Measurements from ENCODE around the gene THYN1.

The THYN1 gene

DNA sequence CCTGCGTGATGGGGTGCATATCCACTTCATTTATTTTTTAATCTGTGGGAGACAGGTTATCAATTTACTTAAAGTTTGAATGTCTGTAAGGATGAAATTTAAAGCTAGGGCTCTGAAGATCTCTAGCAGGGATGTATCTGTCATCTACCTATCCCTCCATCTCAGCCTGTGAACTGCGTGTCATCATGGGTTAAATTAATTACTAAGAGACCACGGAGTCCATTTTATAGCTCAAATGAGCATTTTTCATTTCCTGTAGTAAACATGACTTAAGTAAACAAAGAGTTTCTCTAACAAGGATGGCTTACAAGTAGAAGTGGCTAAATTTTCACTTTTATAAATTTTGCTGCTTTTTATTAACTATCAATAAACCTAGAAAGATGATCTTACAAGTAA is 20.2 kb upstream of the THYN1 start:
- Histone ChIP-seq H3K4me1 (ENCODE audit: insufficient read depth, low read length) (peaks cover 43% of the 10 kb centered on the region), H3K9ac (ENCODE audit: low read depth, low read length) (0 out of 2 replicates have a peak overlapping the region, but pooled peaks have one; percentile 25), H3K27ac (ENCODE audit: low read depth, low read length) (peak overlapping the region; percentile 56; the same call in 1 of the 2 replicates), H3K4me3 (ENCODE audit: low read length) (peak overlapping the region; percentile 76), H3K36me3 (ENCODE audit: insufficient read depth, low read length) (no peaks in the 10 kb centered on the region), H3K9me3 (ENCODE audit: insufficient read depth, low read depth, low read length) (no peaks in the 10 kb centered on the region), H3K27me3 (ENCODE audit: insufficient read depth, low read length) (peaks cover 69% of the 10 kb centered on the region)
- WGBS, result 20% methylated on average over 2 of the region's 3 CpGs

DNA sequence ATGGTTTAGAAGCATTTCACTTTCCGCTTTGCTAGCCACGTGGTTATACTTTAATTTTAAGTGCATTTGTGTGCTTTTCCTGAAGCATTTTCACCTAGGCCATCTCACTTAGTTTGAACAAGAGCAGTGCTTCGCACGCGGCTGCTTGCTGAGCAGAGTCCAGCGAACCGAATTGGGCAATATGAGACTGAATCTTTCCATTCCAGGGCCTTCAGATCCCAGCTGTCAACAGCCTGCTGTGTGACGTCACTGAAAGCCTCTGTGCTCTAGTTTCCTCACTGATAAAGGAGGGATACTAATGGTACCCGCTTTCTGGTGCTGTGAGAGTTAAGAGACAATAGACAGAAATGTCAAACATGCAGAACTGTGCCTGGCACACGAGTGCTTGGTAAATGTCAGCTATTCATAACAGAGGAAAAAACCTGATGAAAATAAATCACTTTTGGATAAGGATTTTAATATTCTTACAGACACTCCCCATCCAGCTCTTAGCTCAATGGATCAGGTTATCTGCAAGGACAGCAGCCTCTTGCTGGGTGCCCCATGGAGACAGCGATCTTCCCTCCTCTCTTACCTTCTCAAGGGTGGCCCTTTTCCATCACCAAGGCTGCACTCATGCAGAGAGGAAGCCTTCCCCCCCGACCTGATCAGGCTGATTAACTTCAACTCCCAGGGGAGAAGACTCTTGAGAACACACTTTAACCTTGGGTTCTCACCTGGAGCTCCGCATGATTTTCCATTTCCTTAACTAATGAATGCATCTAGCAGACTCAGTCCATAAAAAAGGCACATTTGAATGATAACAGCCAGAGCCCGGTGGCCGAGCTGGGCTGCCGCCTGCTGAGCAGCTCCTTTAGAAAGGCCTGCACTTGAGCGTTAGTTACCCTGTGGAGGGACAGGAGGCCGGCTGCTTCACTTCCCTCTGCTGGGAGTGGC is 19.5 kb upstream of the THYN1 start:
- Histone ChIP-seq H3K27ac (ENCODE audit: low read depth, low read length) (peak overlapping the region; percentile 92), H3K4me3 (ENCODE audit: low read length) (peak overlapping the region; percentile 76), H3K9me3 (ENCODE audit: insufficient read depth, low read depth, low read length) (no peaks in the 10 kb centered on the region), H3K27me3 (ENCODE audit: insufficient read depth, low read length) (peaks cover 62% of the 10 kb centered on the region), H3K36me3 (ENCODE audit: insufficient read depth, low read length) (no peaks in the 10 kb centered on the region), H3K4me1 (ENCODE audit: insufficient read depth, low read length) (peaks cover 49% of the 10 kb centered on the region), H3K9ac (ENCODE audit: low read depth, low read length) (no peak overlapping the region)
- 27% methylated on average over 18 of the region's 18 CpGs for WGBS

DNA sequence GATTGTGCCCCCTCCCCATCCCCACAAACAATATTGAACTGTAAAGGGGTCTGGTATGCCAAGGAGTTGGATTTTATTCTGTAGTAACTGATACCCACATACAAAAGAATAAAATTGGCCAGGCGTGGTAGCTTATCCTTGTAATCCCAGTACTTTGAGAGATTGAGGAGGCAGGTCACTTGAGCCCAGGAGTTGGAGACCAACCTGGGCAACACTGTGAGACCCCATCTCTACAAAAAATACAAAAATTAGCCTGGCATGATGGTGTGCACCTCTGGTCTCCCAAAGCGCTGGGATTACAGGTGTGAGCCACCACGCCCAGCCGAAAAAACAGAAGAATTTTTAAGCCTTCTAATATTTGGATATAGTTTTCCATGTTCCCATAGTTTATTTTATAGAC is 18.8 kb upstream of the THYN1 start:
- peaks cover 55% of the 10 kb centered on the region for H3K27me3 ChIP-seq (ENCODE audit: insufficient read depth, low read length)
- no peaks in the 10 kb centered on the region for H3K9me3 ChIP-seq (ENCODE audit: insufficient read depth, low read depth, low read length)
- H3K27ac ChIP-seq (ENCODE audit: low read depth, low read length), result peak overlapping the region; percentile 92; the same call in 1 of the 2 replicates
- no peak overlapping the region for H3K9ac ChIP-seq (ENCODE audit: low read depth, low read length)
- 84% methylated on average over 4 of the region's 4 CpGs for WGBS
- peaks cover 56% of the 10 kb centered on the region for H3K4me1 ChIP-seq (ENCODE audit: insufficient read depth, low read length)
- H3K4me3 ChIP-seq (ENCODE audit: low read length), result no peak overlapping the region; the same call in 1 of the 2 replicates
- no peaks in the 10 kb centered on the region for H3K36me3 ChIP-seq (ENCODE audit: insufficient read depth, low read length)

DNA sequence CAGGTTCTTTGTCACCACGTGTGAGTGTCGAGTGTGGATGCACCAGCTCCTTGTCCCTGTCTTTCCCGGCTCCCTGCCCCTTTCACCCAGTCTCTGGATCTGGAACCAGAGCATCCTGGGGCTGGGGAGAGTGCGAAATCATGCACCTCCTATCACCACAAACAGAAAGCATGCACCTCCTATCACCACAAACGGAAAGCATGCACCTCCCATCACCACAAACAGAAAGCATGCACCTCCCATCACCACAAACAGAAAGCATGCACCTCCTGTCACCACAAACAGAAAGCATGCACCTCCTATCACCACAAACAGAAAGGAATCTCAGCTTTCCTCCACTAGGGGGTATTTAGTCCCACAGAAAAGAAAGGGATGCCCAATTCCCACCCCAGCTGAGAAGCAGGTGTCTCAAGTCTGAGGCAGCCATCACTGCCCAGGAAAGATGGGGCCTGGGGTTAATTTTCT is 17.1 kb upstream of the THYN1 start:
- no peak overlapping the region for H3K9ac ChIP-seq (ENCODE audit: low read depth, low read length)
- no peak overlapping the region for H3K4me3 ChIP-seq (ENCODE audit: low read length)
- H3K9me3 ChIP-seq (ENCODE audit: insufficient read depth, low read depth, low read length), result no peaks in the 10 kb centered on the region
- peaks cover 3% of the 10 kb centered on the region; the same call in 1 of the 2 replicates for H3K36me3 ChIP-seq (ENCODE audit: insufficient read depth, low read length)
- 58% methylated on average over 5 of the region's 5 CpGs for WGBS
- peaks cover 38% of the 10 kb centered on the region for H3K27me3 ChIP-seq (ENCODE audit: insufficient read depth, low read length)
- H3K4me1 ChIP-seq (ENCODE audit: insufficient read depth, low read length), result peaks cover 59% of the 10 kb centered on the region
- no peak overlapping the region for H3K27ac ChIP-seq (ENCODE audit: low read depth, low read length)

DNA sequence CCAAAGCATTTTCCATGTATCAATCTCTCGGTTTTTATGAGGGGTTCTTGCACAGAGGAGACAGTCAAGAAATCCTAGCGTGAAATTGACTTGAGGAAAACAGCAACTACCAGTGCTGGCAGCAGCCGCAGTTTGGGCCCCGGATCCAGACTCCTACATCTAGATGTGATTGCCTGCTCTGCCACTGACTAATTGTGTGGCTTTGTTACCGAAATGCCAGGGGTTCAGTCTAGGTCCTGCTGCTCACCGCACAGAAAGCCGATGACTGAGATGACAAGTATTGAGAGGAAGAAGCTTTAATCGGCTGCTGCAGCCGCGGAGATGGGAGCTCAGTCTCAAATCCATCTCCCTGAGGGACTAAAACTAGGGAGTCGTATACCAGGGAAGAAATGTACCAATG is 14.8 kb upstream of the THYN1 start:
- H3K4me3 ChIP-seq (ENCODE audit: low read length), result no peak overlapping the region
- H3K36me3 ChIP-seq (ENCODE audit: insufficient read depth, low read length), result peaks cover 20% of the 10 kb centered on the region
- peaks cover 42% of the 10 kb centered on the region for H3K4me1 ChIP-seq (ENCODE audit: insufficient read depth, low read length)
- H3K9ac ChIP-seq (ENCODE audit: low read depth, low read length), result peak overlapping the region; percentile 21; the same call in 1 of the 2 replicates
- no peaks in the 10 kb centered on the region for H3K9me3 ChIP-seq (ENCODE audit: insufficient read depth, low read depth, low read length)
- peaks cover 15% of the 10 kb centered on the region; the same call in 1 of the 2 replicates for H3K27me3 ChIP-seq (ENCODE audit: insufficient read depth, low read length)
- WGBS, result 92% methylated on average over 11 of the region's 11 CpGs
- no peak overlapping the region for H3K27ac ChIP-seq (ENCODE audit: low read depth, low read length)

DNA sequence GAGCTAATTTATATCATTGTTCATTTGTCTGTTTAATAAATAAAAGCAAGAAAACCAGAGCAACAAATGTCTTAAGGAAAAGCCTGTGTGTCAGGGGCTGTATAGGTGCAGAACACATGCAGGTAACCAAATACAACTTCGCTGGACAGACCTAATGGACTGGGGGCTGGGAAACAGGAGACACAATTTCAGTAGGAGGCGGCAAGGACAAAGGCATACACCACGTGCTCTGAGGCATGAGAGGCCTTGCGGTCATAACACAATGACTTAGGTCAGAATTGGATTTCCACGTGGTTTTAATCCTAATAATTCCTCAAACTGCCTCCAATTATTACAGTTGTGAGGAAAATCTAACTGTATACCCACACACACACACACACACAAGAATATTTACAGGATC is 14.3 kb upstream of the THYN1 start:
- H3K4me3 ChIP-seq (ENCODE audit: low read length), result no peak overlapping the region
- WGBS, result 72% methylated on average over 5 of the region's 5 CpGs
- no peak overlapping the region for H3K27ac ChIP-seq (ENCODE audit: low read depth, low read length)
- no peaks in the 10 kb centered on the region for H3K9me3 ChIP-seq (ENCODE audit: insufficient read depth, low read depth, low read length)
- peaks cover 10% of the 10 kb centered on the region; the same call in 1 of the 2 replicates for H3K27me3 ChIP-seq (ENCODE audit: insufficient read depth, low read length)
- H3K9ac ChIP-seq (ENCODE audit: low read depth, low read length), result peak overlapping the region; percentile 21; the same call in 1 of the 2 replicates
- H3K4me1 ChIP-seq (ENCODE audit: insufficient read depth, low read length), result peaks cover 38% of the 10 kb centered on the region
- peaks cover 25% of the 10 kb centered on the region for H3K36me3 ChIP-seq (ENCODE audit: insufficient read depth, low read length)

DNA sequence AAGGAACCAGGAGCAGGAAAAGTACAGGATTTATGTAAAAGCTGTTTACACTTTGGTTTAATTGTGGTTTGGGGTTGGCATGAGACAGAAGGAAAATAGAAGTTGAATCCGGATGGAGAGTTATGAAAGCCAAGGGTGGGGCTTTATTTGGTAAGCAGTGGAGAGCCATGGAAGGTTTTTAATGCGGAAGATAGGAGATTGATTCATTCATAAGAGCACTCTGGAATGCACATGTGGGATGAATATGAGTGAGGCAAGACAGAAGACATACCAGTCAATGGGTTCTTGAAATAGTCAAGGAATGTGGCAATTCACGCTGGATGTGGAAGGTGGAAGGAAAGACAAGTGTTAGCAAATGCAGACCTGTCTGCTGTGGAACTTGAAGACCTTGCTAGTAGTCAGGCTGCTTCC is 13.7 kb upstream of the THYN1 start:
- Histone ChIP-seq H3K36me3 (ENCODE audit: insufficient read depth, low read length) (peaks cover 29% of the 10 kb centered on the region), H3K27me3 (ENCODE audit: insufficient read depth, low read length) (peaks cover 4% of the 10 kb centered on the region; the same call in 1 of the 2 replicates), H3K27ac (ENCODE audit: low read depth, low read length) (no peak overlapping the region), H3K4me1 (ENCODE audit: insufficient read depth, low read length) (peaks cover 31% of the 10 kb centered on the region), H3K9me3 (ENCODE audit: insufficient read depth, low read depth, low read length) (no peaks in the 10 kb centered on the region), H3K4me3 (ENCODE audit: low read length) (no peak overlapping the region), H3K9ac (ENCODE audit: low read depth, low read length) (no peak overlapping the region)
- WGBS, result 65% methylated on average over 3 of the region's 3 CpGs

DNA sequence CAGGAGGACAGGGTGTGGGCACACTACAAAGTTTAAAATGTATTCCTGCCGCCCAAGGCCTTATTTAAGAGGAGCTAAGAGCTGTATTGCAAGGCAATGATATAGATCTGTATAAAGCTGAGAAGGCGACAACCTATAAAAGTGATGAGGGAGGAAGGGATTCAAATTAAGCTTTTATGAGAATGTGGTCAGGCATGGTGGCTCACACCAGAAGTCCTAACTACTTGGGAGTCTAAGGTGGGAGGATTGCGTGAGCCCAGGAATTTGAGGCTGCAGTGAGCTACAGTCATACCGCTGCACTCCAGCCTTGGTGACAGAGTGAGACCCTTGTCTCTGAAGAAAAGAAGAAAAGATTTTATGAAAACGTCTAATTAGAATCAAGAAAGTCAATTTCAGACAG is 13.3 kb upstream of the THYN1 start:
- H3K4me1 ChIP-seq (ENCODE audit: insufficient read depth, low read length), result peaks cover 27% of the 10 kb centered on the region
- 92% methylated on average over 5 of the region's 5 CpGs for WGBS
- peaks cover 33% of the 10 kb centered on the region for H3K36me3 ChIP-seq (ENCODE audit: insufficient read depth, low read length)

DNA sequence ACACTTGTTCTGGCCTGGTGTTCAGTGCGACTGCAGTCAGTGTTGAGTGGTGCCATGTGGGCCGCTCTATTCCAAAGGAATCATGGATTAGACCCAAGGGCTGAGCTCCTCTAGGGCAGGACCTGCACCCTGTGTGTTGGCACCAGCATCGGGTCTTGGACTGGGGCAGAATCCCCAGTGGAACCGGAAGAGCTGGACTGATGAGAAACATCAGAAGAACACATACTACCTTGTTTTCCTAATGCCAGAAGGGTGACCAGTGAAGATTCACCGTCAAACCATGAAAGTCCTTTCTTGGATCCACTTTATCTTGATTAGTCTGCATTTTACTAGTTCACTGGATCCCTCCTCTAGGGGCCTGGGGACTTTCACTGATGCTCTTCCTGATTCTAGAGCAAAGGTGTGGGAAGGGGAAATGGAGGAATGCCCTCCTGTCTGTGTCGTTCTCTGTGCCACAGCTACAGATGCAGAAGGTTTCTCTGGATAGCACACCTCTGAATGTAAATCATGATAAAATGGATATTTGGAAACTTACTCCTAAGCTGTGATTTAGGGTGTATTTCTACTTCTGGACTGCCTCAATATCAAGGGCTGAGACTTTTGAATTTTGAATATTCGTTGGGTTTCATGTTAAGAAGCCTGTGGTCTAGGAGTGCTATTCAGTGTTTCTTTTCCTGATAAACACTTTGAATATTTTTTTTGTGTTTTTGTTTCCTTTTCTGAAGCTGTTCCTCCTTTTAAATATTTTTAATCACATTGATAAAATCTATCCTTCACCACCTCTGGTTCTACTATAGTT is 12.0 kb upstream of the THYN1 start:
- no peaks in the 10 kb centered on the region for H3K9me3 ChIP-seq (ENCODE audit: insufficient read depth, low read depth, low read length)
- H3K9ac ChIP-seq (ENCODE audit: low read depth, low read length), result no peak overlapping the region; the same call in 1 of the 2 replicates
- H3K4me1 ChIP-seq (ENCODE audit: insufficient read depth, low read length), result peaks cover 20% of the 10 kb centered on the region
- H3K27ac ChIP-seq (ENCODE audit: low read depth, low read length), result no peak overlapping the region
- peaks cover 46% of the 10 kb centered on the region for H3K36me3 ChIP-seq (ENCODE audit: insufficient read depth, low read length)
- H3K4me3 ChIP-seq (ENCODE audit: low read length), result no peak overlapping the region
- no peaks in the 10 kb centered on the region for H3K27me3 ChIP-seq (ENCODE audit: insufficient read depth, low read length)
- 96% methylated on average over 7 of the region's 7 CpGs for WGBS

More for the DNA sequence above, 13.3 kb upstream of the THYN1 start:
- no peak overlapping the region for H3K9ac ChIP-seq (ENCODE audit: low read depth, low read length)
- no peaks in the 10 kb centered on the region for H3K9me3 ChIP-seq (ENCODE audit: insufficient read depth, low read depth, low read length)
- H3K27me3 ChIP-seq (ENCODE audit: insufficient read depth, low read length), result peaks cover 3% of the 10 kb centered on the region; the same call in 1 of the 2 replicates
- H3K4me3 ChIP-seq (ENCODE audit: low read length), result no peak overlapping the region
- no peak overlapping the region for H3K27ac ChIP-seq (ENCODE audit: low read depth, low read length)

DNA sequence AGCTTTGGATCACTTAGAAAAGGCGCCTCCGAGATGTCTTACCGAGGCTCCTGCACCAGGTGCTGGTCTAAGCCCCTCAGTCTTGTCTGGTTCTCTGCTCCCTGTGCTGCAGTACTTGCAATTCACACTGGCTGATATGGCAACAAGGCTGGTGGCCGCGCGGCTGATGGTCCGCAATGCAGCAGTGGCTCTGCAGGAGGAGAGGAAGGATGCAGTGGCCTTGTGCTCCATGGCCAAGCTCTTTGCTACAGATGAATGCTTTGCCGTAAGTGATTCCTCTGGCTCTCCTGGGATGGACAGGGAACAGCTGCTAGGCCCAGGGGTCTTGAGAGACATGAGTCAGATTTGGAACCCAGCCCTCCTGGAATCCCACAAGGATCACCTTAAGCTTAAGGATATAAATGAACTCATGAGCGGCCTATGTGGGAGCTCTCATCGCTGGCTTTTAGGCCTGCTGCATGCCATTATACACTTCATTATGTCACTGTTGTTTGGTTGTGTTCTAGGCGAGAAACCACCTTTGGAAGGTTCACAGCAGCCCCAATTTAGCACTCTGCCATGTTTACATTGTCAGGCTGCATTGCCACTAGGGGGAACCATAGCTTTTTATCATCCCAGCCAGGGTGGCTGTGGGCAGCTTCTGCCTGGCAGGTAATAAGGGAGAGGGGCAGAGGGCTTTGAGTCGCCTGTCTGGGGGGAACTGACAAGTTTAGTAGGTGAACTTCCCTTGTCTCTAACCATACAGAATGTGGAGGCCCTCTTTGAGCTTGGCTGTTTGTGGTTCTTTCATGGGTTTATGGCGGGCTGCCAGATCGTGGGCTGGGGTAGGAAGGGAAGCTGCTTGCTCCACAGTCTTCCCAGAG is 8.7 kb upstream of the THYN1 start:
- peaks cover 3% of the 10 kb centered on the region; the same call in 1 of the 2 replicates for H3K4me1 ChIP-seq (ENCODE audit: insufficient read depth, low read length)
- peaks cover 73% of the 10 kb centered on the region for H3K36me3 ChIP-seq (ENCODE audit: insufficient read depth, low read length)
- H3K4me3 ChIP-seq (ENCODE audit: low read length), result no peak overlapping the region
- no peak overlapping the region for H3K9ac ChIP-seq (ENCODE audit: low read depth, low read length)
- no peaks in the 10 kb centered on the region for H3K27me3 ChIP-seq (ENCODE audit: insufficient read depth, low read length)
- H3K27ac ChIP-seq (ENCODE audit: low read depth, low read length), result no peak overlapping the region
- H3K9me3 ChIP-seq (ENCODE audit: insufficient read depth, low read depth, low read length), result no peaks in the 10 kb centered on the region
- WGBS, result 91% methylated on average over 14 of the region's 14 CpGs

Data from HUES64 (cell line).